GM18909 (cell line): ENCODE measurements around the gene CAMTA1.
A peak's percentile ranks its signal among the peaks of the same experiment; 100 is the strongest.

Experiments used
- ATAC-seq: cut with Tn5 transposase; IDR thresholded peaks from one replicate; pipeline ENCODE4 v1.9.1; 2021; ENCODE audit warnings: mild to moderate bottlenecking; ENCODE audit not compliant: unreplicated experiment, poor library complexity

CAMTA1 gene

GRCh38 chr1:6776389-6776788, 8.9 kb upstream of the CAMTA1 start:
- ATAC-seq, result no peak

DNA sequence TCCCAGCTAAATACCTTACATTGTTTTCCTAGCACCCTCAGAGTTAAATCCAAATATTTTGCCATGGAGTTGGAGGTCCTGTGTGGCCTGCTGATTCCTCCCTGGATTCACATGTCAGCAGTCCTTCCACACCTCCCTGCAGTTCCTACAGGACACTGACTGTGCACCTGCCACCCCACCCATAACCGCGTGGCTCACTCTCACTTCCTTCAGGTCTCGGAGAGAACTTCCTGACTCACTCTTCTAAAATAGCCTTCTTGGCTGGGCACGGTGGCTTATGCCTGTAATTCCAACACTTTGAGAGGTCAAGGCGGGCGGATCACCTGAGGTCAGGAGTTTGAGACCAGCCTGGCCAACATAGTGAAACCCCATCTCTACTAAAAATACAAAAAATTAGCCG, 8.4 kb upstream of the CAMTA1 start:
- no peak for ATAC-seq

- ATAC-seq, result no peak
Observed at GRCh38 chr1:6777813-6778212, 7.4 kb upstream of the CAMTA1 start.

- ATAC-seq, result no peak
Observed at GRCh38 chr1:6779089-6779805, 6.0 kb upstream of the CAMTA1 start.

DNA sequence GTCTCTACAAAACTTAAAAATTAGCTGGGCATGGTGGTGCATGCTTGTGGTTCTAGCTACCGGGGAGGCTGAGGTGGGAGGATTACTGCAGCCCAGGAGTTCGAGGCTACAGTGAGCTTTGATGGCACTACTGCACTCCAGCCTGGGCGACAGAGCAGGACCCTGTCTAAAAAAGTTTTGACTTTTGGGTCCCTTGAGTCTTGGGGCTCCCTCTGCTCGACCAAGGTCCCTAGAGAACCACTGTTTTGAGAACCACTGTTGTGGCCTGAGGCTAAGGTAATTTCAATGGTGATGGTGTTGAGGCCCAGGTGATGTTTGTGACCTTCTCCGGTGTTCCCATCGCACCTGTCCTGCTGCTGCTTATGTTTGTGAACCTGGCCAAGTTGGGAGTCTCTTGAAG, 3.1 kb upstream of the CAMTA1 start:
- ATAC-seq, result no peak

DNA sequence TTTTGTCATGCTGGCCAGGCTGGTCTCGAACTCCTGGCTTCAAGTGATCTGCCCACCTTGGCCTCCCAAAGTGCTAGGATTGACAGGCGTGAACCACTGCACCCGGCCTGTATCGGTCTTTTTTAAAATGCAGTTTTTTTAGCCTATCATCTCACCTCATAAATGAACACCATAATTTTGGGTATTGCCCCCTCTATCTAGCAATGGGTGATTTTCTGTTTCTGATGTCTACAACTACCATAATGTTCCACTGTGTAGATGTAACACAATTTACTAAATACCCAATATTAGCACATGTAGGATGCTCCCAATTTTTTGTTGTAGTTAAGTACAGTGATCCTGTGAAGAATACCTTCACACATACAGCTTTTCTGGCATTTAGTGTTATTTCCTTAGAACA, 2.0 kb upstream of the CAMTA1 start:
- no peak for ATAC-seq

GRCh38 chr1:6783936-6784559, 1.2 kb upstream of the CAMTA1 start:
- peak; percentile 3 for ATAC-seq

DNA sequence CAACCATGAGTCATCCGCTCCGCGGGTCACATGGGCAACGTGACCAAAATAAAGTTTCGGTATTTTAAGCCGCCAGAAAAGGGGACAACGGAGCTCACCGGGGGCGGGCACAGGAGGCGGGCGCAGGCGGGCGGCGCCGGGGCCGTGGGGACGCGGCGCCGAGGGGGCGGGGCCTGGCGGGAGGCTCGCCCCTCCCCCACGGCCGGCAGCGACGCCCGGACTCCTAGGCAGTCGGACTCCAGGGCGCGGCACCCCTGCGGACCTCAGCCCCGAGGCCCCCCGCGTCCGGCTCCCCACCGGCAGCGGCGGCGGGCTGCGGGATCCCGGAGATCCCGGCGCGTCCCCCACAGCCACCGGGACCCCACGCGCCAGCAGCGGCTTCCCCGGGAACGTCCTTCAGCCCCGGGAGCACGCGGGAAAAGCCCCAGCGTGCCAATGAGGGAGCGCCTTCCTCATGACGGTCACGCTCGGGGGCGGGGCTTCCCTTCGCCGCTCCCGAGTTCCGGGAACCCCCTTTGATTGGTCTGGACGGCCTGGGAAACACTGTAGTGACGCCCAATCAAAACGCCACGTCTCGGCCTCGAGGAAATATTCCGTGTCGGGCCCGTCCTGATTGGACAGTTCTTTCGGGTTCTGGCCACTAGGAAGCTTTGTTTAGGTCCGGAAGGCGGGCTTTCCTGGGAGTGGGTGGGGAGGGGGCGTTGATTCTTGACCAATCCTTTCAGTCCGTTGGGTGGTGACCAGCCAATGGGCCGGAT, 515 bp upstream of the CAMTA1 start:
- peak; percentile 80 for ATAC-seq

DNA sequence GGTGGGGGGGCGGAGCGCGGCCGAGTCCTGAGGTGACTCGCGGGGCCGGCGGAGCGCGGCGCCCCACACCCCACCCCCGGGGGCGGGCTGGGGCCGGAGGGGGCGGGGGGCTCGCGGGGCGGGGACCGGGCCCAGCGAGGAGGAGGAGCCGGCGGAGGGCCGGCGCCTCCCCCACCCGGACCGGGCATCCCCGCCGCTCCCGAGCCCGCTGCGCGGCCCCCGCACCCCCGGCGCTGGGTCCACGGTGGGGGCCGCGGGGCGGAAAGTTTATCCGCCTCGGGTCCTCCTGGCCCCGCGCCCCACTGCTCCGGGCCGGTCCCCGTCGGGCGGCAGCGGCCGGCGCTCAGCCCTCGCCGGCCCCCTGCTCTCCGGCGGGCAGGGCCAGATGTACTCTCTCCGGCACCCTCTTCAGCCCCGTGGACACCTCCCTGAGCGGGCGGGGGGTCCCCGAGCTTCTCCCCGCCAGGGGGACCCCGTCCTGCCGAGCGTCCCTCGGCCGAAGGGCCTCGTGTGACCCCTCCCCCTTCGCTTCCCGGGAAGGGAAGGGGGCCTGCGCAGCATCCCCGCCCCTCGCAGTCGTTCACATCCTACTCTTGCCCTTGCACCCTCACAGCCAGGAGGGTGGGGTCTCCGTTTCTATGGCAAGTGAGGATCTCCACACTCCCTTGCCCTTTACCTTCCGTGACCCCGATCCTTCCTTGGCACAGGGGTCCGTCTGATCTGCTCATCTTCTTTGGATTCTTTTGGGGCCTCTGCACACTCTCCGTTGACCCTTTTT, 663 bp downstream of the CAMTA1 start:
- peak; percentile 18 for ATAC-seq

DNA sequence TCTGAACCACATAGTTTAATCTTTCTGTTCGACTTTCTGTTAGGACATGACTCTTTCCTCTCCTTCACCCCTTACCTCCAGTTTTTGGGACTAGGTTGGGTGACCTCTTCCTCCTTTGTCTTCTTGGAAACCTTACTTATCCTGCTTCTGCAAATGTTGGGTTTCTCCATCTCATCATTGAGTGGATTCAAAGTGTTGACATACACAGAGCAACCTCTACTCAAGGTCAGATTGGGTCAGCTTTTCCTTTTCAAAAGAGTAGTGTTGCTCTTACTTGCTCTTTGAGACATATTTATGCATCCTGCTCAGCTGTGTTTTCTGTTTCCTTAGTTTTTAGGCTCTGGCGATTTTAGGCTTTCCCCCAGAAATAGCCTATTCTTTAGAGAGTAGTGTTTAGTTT, 3.7 kb downstream of the CAMTA1 start:
- ATAC-seq, result no peak

DNA sequence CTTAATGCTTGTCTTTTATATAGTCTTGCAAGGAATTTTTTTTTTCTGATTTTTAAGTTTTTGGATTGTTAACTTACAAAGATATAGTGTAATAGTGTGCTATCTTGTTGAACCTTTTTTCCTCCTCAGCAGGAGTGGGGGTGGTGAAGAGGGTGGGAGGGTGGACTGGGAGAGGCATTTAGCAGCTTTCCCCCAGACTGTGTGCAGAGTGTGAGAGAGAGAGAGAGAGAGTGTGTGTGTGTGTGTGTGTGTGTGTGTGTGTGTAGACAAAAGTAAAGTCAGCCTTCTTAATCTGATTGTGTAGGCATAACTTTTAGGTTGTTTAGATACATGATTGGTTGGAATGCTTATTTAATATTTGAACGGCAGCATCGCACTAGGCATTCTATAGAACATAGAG, 4.9 kb downstream of the CAMTA1 start:
- no peak for ATAC-seq

DNA sequence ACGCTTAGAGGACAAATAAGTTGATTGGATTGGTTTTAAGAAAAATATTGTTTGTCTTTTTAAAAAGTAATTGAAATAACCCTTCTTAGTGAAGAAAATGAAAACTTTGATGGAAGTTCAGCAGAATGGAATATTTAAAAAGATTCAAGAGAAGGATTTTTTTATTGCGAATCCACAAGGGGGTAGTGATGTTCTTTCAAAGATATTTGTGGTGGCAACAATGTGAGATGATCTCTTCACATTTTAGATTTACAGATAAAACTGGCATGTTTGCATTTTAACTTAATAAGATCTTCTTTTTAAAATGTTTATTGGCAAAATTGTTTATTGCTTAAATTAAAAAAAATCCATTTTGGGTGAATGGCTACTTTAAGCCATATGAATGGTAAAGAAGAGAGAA, 8.9 kb downstream of the CAMTA1 start:
- no peak for ATAC-seq

- ATAC-seq, result no peak
Observed at GRCh38 chr1:6795203-6795602, 9.9 kb downstream of the CAMTA1 start.

GRCh38 chr1:6795661-6796060, 10.4 kb downstream of the CAMTA1 start:
- ATAC-seq, result no peak

DNA sequence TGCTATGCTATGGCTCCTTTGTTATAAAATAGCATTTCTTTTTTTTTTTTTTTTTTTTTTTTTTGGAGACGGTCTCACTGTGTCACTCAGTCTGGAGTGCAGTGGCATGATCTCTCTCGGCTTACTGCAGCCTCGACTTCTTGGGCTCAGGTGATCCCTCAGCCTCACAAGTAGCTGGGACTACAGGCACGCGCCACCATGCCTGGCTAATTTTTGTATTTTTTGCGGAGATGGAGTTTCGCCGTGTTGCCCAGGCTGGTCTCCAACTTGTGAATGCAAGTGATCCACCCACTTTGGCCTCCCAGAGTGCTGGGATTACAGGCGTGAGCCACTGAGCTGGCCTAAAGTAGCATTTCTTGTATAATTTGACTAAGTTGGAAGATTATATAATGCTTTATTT, 10.8 kb downstream of the CAMTA1 start:
- no peak for ATAC-seq

GRCh38 chr1:6799499-6799898, 14.2 kb downstream of the CAMTA1 start:
- no peak for ATAC-seq

- no peak for ATAC-seq
Observed at GRCh38 chr1:6800745-6801144, 15.5 kb downstream of the CAMTA1 start.

- ATAC-seq, result no peak
Observed at GRCh38 chr1:6801199-6801598, 15.9 kb downstream of the CAMTA1 start.

GRCh38 chr1:6801966-6802365, 16.7 kb downstream of the CAMTA1 start:
- no peak for ATAC-seq

DNA sequence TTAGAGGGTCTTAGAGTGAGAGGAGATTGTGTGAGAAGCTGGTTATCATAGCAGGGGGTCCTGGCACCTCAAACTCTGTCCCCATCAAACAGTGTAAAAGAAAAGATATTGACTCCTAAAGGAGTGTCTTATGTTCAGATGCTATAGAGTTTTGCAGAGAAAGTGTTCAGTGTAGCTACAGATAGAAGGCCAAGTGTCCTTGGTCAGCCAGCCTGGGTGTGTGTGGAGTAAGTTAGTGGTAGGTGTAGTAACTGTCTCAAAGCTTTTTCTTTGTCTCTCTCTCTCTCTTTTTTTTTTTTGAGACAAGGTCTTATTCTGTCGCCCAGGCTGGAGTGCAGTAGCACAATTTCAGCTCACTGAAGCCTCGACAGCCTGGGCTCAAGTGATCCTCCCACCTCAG, 17.2 kb downstream of the CAMTA1 start:
- no peak for ATAC-seq

DNA sequence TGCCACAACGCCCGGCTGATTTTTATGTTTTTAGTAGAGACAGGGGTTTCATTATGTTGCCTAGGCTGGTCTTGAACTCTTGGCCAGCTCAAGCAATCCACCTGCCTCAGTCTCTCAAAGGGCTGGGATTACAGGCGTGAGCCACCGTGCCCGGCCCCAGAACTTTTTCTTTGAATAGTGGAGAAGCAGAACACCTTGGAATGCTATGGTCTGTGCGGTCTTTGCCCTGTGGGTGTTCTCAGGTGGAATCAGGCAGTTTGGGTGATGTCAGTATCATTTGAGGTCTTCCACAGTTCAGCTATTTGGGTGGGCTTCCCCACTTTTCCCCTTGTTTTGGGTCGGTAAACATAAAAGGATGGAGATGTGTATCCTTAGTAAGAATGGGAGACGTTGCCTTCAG, 17.6 kb downstream of the CAMTA1 start:
- ATAC-seq, result no peak
